KMS-11 (cell line): ENCODE measurements around the gene PTGDR.

ENCODE experiments used
- H2AFZ ChIP-seq: fragments of 200-600 bp; sonication (generic); 2 replicates; pipeline ENCODE4 v1.6.1; 2016; ENCODE audit warnings: antibody characterized with exemption, mixed run types, low read depth
- H3K27ac ChIP-seq: fragments of 200-600 bp; sonication (generic); 2 replicates; pipeline ENCODE4 v1.6.1; 2016; ENCODE audit warnings: mild to moderate bottlenecking, mixed run types
- H3K27me3 ChIP-seq: fragments of 200-600 bp; sonication (generic); 2 replicates; pipeline ENCODE4 v1.6.1; 2017; ENCODE audit warnings: mild to moderate bottlenecking, low read depth, mixed run types, moderate library complexity; ENCODE audit not compliant: insufficient read depth
- H3K36me3 ChIP-seq: fragments of 200-600 bp; sonication (generic); 2 replicates; pipeline ENCODE4 v1.6.1; 2017; ENCODE audit warnings: mild to moderate bottlenecking, mixed run types; ENCODE audit not compliant: insufficient read depth
- H3K4me1 ChIP-seq: fragments of 200-600 bp; sonication (generic); 2 replicates; pipeline ENCODE4 v1.6.1; 2016; ENCODE audit warnings: mild to moderate bottlenecking, low read depth, mixed run types; ENCODE audit not compliant: poor library complexity, severe bottlenecking
- H3K4me2 ChIP-seq: fragments of 200-600 bp; sonication (generic); 2 replicates; pipeline ENCODE4 v1.7.0; 2016; ENCODE audit warnings: mild to moderate bottlenecking, mixed run types
- H3K4me3 ChIP-seq: fragments of 200-600 bp; sonication (generic); IDR thresholded peaks from 2 replicates; pipeline ENCODE4 v1.6.1; 2017; ENCODE audit warnings: low read depth, low read length, mixed read lengths; ENCODE audit not compliant: insufficient read depth
- H3K79me2 ChIP-seq: fragments of 200-600 bp; sonication (generic); 2 replicates; pipeline ENCODE4 v1.6.1; 2016; ENCODE audit warnings: low read depth, mixed run types; ENCODE audit not compliant: insufficient read depth
- H3K9ac ChIP-seq: fragments of 200-600 bp; sonication (generic); 2 replicates; pipeline ENCODE4 v1.6.1; 2016; ENCODE audit warnings: mild to moderate bottlenecking, mixed run types
- H4K20me1 ChIP-seq: fragments of 200-600 bp; sonication (generic); 2 replicates; pipeline ENCODE4 v1.6.1; 2016; ENCODE audit warnings: mild to moderate bottlenecking, mixed run types; ENCODE audit not compliant: insufficient read depth
- CTCF ChIP-seq: fragments of 200-600 bp; sonication (generic); conservative IDR thresholded peaks from 2 replicates; pipeline ENCODE4 v1.6.1; 2017; ENCODE audit warnings: low read depth, mild to moderate bottlenecking, antibody characterized with exemption, low read length, moderate library complexity, mixed read lengths

Gene PTGDR

DNA sequence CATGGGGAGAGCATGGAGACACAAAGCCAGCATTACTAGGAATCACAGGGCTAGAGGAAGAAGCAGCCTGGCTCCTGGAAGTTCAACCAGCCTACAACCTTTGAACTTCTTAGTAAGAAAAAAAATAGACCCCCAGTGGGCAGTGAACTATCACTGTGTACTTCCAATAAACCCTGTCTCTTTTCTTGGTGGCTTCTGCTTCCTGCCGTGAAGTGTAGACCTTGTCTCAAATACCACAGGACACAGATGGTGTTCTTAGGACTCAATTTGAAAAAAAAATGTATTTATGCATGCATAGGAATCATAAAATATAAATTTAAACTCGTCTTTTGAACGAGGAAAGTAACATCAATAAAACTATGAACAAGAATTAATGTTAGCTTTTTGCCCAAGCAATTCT lies 43.0 kb downstream of the PTGDR start:
- Histone ChIP-seq H3K36me3 (no peaks in the 10 kb centered on the region), H3K9ac (no peak overlapping the region), H4K20me1 (no peaks in the 10 kb centered on the region), H3K27me3 (no peaks in the 10 kb centered on the region), H3K4me3 (no peak overlapping the region), H3K4me1 (peaks cover 18% of the 10 kb centered on the region), H3K79me2 (no peaks in the 10 kb centered on the region), H3K27ac (no peak overlapping the region), H2AFZ (no peak overlapping the region), H3K4me2 (no peak overlapping the region)
- no peak for TF ChIP-seq CTCF

GRCh38 chr14:52312931-52313355 lies 45.4 kb downstream of the PTGDR start:
- no peak overlapping the region for H3K4me3 ChIP-seq

DNA sequence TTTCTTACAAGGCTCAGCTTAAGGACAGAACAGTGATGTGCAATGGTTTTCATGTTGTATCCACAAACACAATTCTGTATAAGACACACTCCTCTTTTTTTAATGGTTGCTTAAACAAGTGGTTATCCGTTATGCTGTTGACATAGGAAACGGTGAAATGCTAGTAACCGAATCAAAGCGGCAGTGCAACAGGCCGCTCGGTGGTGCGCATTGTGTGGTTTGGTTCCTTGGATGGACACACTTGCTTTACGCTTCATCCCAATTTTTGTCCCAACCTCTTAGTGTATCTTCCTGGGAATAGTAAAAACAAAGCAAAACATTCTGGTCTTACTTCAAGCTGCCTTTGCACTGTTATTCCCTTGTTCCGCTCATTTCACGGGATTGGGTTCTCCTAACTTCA lies 46.0 kb downstream of the PTGDR start:
- Histone ChIP-seq H3K27me3 (no peaks in the 10 kb centered on the region), H3K36me3 (no peaks in the 10 kb centered on the region), H2AFZ (no peak overlapping the region), H3K27ac (no peak overlapping the region), H3K4me1 (peaks cover 18% of the 10 kb centered on the region), H3K4me2 (no peak overlapping the region), H3K9ac (no peak overlapping the region), H3K4me3 (no peak overlapping the region), H4K20me1 (no peaks in the 10 kb centered on the region), H3K79me2 (no peaks in the 10 kb centered on the region)
- no peak for TF ChIP-seq CTCF

More at GRCh38 chr14:52312931-52313355, 45.4 kb downstream of the PTGDR start:
- Histone ChIP-seq H3K9ac (no peak overlapping the region), H3K36me3 (no peaks in the 10 kb centered on the region), H3K4me1 (peaks cover 18% of the 10 kb centered on the region), H2AFZ (no peak overlapping the region), H3K4me2 (no peak overlapping the region), H3K27ac (no peak overlapping the region), H3K27me3 (no peaks in the 10 kb centered on the region), H4K20me1 (no peaks in the 10 kb centered on the region), H3K79me2 (no peaks in the 10 kb centered on the region)
- no peak for TF ChIP-seq CTCF

DNA sequence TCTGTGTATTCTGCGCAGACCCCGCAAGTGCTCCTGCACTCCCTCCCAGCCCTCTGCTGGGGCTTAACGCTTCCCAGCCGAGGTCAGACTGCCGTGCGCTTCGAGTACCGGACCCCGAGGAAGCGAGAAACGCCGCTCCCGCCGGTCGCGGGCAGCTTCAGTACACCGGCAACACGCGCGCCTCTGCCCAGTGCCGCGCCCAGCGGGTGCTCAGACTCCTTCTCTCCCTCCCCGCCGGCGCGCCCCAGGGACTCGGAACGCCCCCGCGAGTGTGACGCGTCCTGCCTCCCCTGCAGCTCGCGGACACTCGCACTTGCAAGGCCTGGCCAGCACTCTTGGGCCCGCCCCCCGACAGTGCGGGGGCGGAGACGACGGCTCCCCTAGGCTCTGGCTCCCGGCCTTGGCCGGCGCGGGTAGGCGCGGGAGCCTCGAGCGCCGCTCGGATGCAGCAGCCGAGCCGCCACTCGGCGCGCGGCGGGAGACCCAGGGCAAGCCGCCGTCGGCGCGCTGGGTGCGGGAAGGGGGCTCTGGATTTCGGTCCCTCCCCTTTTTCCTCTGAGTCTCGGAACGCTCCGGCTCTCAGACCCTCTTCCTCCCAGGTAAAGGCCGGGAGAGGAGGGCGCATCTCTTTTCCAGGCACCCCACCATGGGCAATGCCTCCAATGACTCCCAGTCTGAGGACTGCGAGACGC lies 46.6 kb downstream of the PTGDR start, which contains the start of gene PTGER2:
TSS of gene PTGER2 (plus strand) at position 410 of the 692 bp plus-strand sequence. CDS start at position 647, 237 bp downstream.
- Histone ChIP-seq H2AFZ (no peak within 1 kb of the TSS), H3K9ac (no peak within 1 kb of the TSS), H3K36me3 (no peaks in the 10 kb centered on the region), H4K20me1 (no peaks in the 10 kb centered on the region), H3K4me1 (peaks cover 18% of the 10 kb centered on the region), H3K4me2 (no peak within 1 kb of the TSS), H3K4me3 (no peak within 1 kb of the TSS), H3K27me3 (no peaks in the 10 kb centered on the region), H3K27ac (no peak within 1 kb of the TSS), H3K79me2 (no peaks in the 10 kb centered on the region)
- TF ChIP-seq CTCF, result no peak
